HepG2 (cell line): Measurements from ENCODE around the gene SNN. TPM values are rescaled to one million over a fixed set of nuclear protein-coding genes. Genes with fewer than 3 reads are reported as not detected.

ENCODE experiments used
- ATAC-seq: fragments of 200-7000 bp; cut with Tn5 transposase; 3 replicates; pipeline ENCODE4 v1.9.1; 2020; ENCODE audit warnings: mild to moderate bottlenecking, moderate library complexity
- BruUV-seq: library from RNA; stranded (reverse); fragments of 400-500 nt; replicated peaks from 2 replicates; lab custom pipeline; 2021; lab: Mats Ljungman, UMichigan
- CTCF ChIA-PET: fragments of 300-600 bp; formaldehyde crosslinking; extraction: SDS; loops from one replicate; lab custom pipeline; 2021; ENCODE audit warnings: low total read pairs, inconsistent platforms, low intra/inter-chr PET ratio; lab: Yijun Ruan, JAX
- POLR2A ChIA-PET: fragments of 350-600 bp; sonication (Branson Sonifier 250); formaldehyde crosslinking; loops from one replicate; lab custom pipeline; 2020; ENCODE audit warnings: antibody characterized with exemption, inconsistent platforms; lab: Yijun Ruan, JAX
- DNase-seq: peaks from one replicate; pipeline ENCODE4 v3.0.0-alpha.2; 2015; ENCODE audit warnings: low spot score
- FAIRE-seq: peaks from 3 replicates; lab custom pipeline; 2011; peaks lifted over from hg19 to GRCh38; lab: Jason Lieb, UNC
- H2AFZ ChIP-seq: one replicate; pipeline ENCODE4 v1.6.1; 2011; ENCODE audit warnings: low read length, inconsistent platforms
- H3K27ac ChIP-seq: fragments of 300-600 bp; 3 replicates; pipeline ENCODE4 v1.8.0; 2011; ENCODE audit warnings: mixed run types, mild to moderate bottlenecking, mixed read lengths, low read length, inconsistent platforms; ENCODE audit not compliant: insufficient read depth; ENCODE audit errors: extremely low read length
- H3K27me3 ChIP-seq, 2 experiments: fragments of 200-600 bp in 1 of 2; 2 replicates in 1 of 2; 3 replicates in 1 of 2; pipeline versions ENCODE4 v1.6.0 to v1.8.0; 2011; ENCODE audit warnings: low read length in 2 of 2, mild to moderate bottlenecking in 2 of 2, moderate library complexity in 2 of 2, inconsistent platforms in 1 of 2; ENCODE audit not compliant: insufficient read depth in 2 of 2, control insufficient read depth in 1 of 2
- H3K36me3 ChIP-seq, 2 experiments: fragments of 200-600 bp in 1 of 2; replicated peaks in 1 of 2; 2 replicates in 1 of 2; 3 replicates in 1 of 2; pipeline versions ENCODE4 v1.5.1 to v1.8.0; 2011; ENCODE audit warnings: low read length in 2 of 2, inconsistent platforms in 1 of 2; ENCODE audit not compliant: insufficient read depth in 2 of 2, control insufficient read depth in 1 of 2
- H3K4me1 ChIP-seq: 2 replicates; pipeline ENCODE4 v1.5.1; 2012; ENCODE audit warnings: low read length, inconsistent platforms; ENCODE audit not compliant: insufficient read depth
- H3K4me2 ChIP-seq: 2 replicates; pipeline ENCODE4 v1.6.0; 2011; ENCODE audit warnings: low read depth, low read length, inconsistent platforms
- H3K4me3 ChIP-seq, 3 experiments: fragments of 200-600 bp in 1 of 3; sonication (generic), shearing (Covaris generic) in 1 of 3; replicated peaks in 1 of 3; 2 replicates each; pipeline ENCODE4 v1.5.1; 2011 to 2016; ENCODE audit warnings: low read length in 3 of 3, inconsistent platforms in 2 of 3, low read depth in 2 of 3, mild to moderate bottlenecking in 2 of 3, control low read depth in 1 of 3, mixed read lengths in 1 of 3; ENCODE audit not compliant: insufficient read depth in 1 of 3
- H3K79me2 ChIP-seq: one replicate; pipeline ENCODE4 v1.6.1; 2011; ENCODE audit warnings: low read length, inconsistent platforms; ENCODE audit not compliant: insufficient read depth
- H3K9ac ChIP-seq: 2 replicates; pipeline ENCODE4 v1.6.0; 2011; ENCODE audit warnings: mild to moderate bottlenecking, low read depth, low read length, inconsistent platforms; ENCODE audit not compliant: insufficient read depth
- H3K9me3 ChIP-seq: 2 replicates; pipeline ENCODE4 v1.5.1; 2012; ENCODE audit warnings: mild to moderate bottlenecking, low read length
- H4K20me1 ChIP-seq: 2 replicates; pipeline ENCODE4 v1.6.0; 2011; ENCODE audit warnings: inconsistent platforms, mild to moderate bottlenecking, low read length, moderate library complexity; ENCODE audit not compliant: insufficient read depth
- JDP2 ChIP-seq: sonication (generic); formaldehyde crosslinking; IDR thresholded peaks from 2 replicates; pipeline ENCODE4 v1.8.1; 2022; ENCODE audit warnings: missing genetic modification reagents, borderline replicate concordance
- PHF20 ChIP-seq: sonication (generic); formaldehyde crosslinking; IDR thresholded peaks from 2 replicates; pipeline ENCODE4 v1.5.0; 2020; ENCODE audit warnings: mild to moderate bottlenecking, missing genetic modification reagents
- SNAI1 ChIP-seq: sonication (generic); formaldehyde crosslinking; IDR thresholded peaks from 2 replicates; pipeline ENCODE4 v1.5.0; 2020; ENCODE audit warnings: mild to moderate bottlenecking, missing genetic modification reagents, borderline replicate concordance
- TBX2 ChIP-seq: sonication (generic); formaldehyde crosslinking; IDR thresholded peaks from 2 replicates; pipeline ENCODE4 v1.5.0; 2020; ENCODE audit warnings: missing genetic modification reagents, mild to moderate bottlenecking, borderline replicate concordance
- TOPORS ChIP-seq: sonication (generic); formaldehyde crosslinking; IDR thresholded peaks from 2 replicates; pipeline ENCODE4 v1.8.0; 2023; ENCODE audit warnings: mild to moderate bottlenecking, missing genetic modification reagents
- ZFAT ChIP-seq: sonication (generic); formaldehyde crosslinking; conservative IDR thresholded peaks from 2 replicates; pipeline ENCODE4 v1.8.1; 2023; ENCODE audit warnings: missing genetic modification reagents, inconsistent platforms
- ZFP36 ChIP-seq: fragments of 150-350 bp; IDR thresholded peaks from 2 replicates; pipeline ENCODE4 v1.6.1; 2018; ENCODE audit warnings: borderline replicate concordance, low read length, low read depth; ENCODE audit not compliant: partially characterized antibody
- WGBS: methylation state at CpG from one replicate; pipeline ENCODE4 v1.1.6; 2017; ENCODE audit warnings: low lambda C conversion rate; 5-methylcytosine and 5-hydroxymethylcytosine counted together
- in situ Hi-C: cut with HindIII; loops from 2 replicates; pipeline ENCODE4 v1.10.0; 2017; ENCODE audit warnings: low pct_unique_long_range_greater_than_20kb; ENCODE audit not compliant: extremely low pct_ligation_motif_present
- intact Hi-C: fragments of 100-400 bp; cut with micrococcal nuclease; formaldehyde crosslinking; loops from one replicate; pipeline ENCODE4 v1.10.0; 2022; ENCODE audit not compliant: unreplicated experiment
- polyA plus RNA-seq, 8 experiments: library from polyadenylated mRNA; depleted of rRNA in 3 of 8; stranded (reverse) in 7 of 8; unstranded in 1 of 8; fragments of >200 nt; fragmentation: Illumina TruSeq in 4 of 8; extraction: Trizol in 4 of 8; gene quantifications; 2 replicates each; pipeline versions ENCODE4 v1.2.1 to v1.2.3, GENCODE V29; 2011 to 2016; ENCODE audit warnings: low read depth in 4 of 8, missing spikeins in 1 of 8, mixed read lengths in 1 of 8; ENCODE audit not compliant: insufficient read depth in 1 of 8
- total RNA-seq, 5 experiments: library from RNA; depleted of rRNA; stranded (reverse); fragments of >200 nt; fragmentation: Illumina TruSeq; extraction: Trizol; gene quantifications; 2 replicates each; pipeline ENCODE4 v1.2.3, GENCODE V29; 2016; ENCODE audit warnings: low read depth in 1 of 5
- TF ChIP-seq, protein P1 (sequence below): IDR thresholded peaks from 2 replicates; pipeline ENCODE4 v1.6.1; 2016

SNN gene
- total and polyA plus RNA-seq, 2 of the 13 experiments (the other 11 are each of a cell fraction or from before 2014, with no cell fraction given) = 5.2 to 8.4 TPM

GRCh38 chr16:11711662-11712061 lies 43.4 kb downstream of the SNN start:
- POLR2A ChIA-PET = interaction anchor here (1.2 to 1.6 kb wide), 3 partner anchors 28 to 86 kb away, joined by 3 to 7 read pairs (median 3); partner anchors contain the start of genes TXNDC11 and ZC3H7A
- Histone ChIP-seq H3K9ac (no peak overlapping the region), H3K27ac (no peak overlapping the region), H3K27me3 (no peaks in the 10 kb centered on the region), H3K36me3 (peaks cover 19 to 69% of the 10 kb centered on the region in 2 experiments), H3K79me2 (peaks cover 17% of the 10 kb centered on the region), H3K4me3 (no peak overlapping the region), H4K20me1 (peaks cover 14% of the 10 kb centered on the region; the same call in 1 of the 2 replicates), H3K9me3 (no peaks in the 10 kb centered on the region), H3K4me2 (no peak overlapping the region), H2AFZ (no peak overlapping the region), H3K4me1 (peaks cover 36% of the 10 kb centered on the region)
- WGBS = 97% methylated on average over 4 of the region's 4 CpGs
- intact Hi-C loops = loop anchor here (5.0 kb wide), 1 partner anchor 314 kb away; no protein-coding TSS in a partner anchor
- FAIRE-seq (no peak), ATAC-seq (no peak), DNase-seq (no peak)
- no peak for TF ChIP-seq TBX2 (CRISPR knock-in tag)
- no peak for TF ChIP-seq ZFP36
- no peak for TF ChIP-seq ZFAT
- no peak for TF ChIP-seq SNAI1 (CRISPR knock-in tag)
- no peak for TF ChIP-seq PHF20 (CRISPR knock-in tag)
- TF ChIP-seq JDP2 = no peak
- no peak for TF ChIP-seq TOPORS (CRISPR knock-in tag)
- TF ChIP-seq, protein P1, sequence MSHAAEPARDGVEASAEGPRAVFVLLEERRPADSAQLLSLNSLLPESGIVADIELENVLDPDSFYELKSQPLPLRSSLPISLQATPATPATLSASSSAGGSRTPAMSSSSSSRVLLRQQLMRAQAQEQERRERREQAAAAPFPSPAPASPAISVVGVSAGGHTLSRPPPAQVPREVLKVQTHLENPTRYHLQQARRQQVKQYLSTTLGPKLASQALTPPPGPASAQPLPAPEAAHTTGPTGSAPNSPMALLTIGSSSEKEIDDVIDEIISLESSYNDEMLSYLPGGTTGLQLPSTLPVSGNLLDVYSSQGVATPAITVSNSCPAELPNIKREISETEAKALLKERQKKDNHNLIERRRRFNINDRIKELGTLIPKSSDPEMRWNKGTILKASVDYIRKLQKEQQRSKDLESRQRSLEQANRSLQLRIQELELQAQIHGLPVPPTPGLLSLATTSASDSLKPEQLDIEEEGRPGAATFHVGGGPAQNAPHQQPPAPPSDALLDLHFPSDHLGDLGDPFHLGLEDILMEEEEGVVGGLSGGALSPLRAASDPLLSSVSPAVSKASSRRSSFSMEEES = no peak
- BruUV-seq = no TSS peak
- CTCF ChIA-PET = no interaction called here
- in situ Hi-C loops = loop anchor here (10.0 kb wide), 1 partner anchor 317 kb away; no protein-coding TSS in a partner anchor
